Epithelial cell of prostate (primary cell): ENCODE data around the gene FAM53C.
"Not testable (repeated sequence)": the region's sequence is repeated elsewhere in the genome, so short reads cannot be mapped to it uniquely, and the experiment has no call there.

ENCODE experiments used
- DNase-seq: peaks from one replicate; pipeline ENCODE4 v3.0.0-alpha.2; 2011; ENCODE audit warnings: low read depth, low spot score
- H3K27ac ChIP-seq: fragments of 450-650 bp; 2 replicates; pipeline ENCODE4 v1.5.1; 2017; ENCODE audit warnings: mild to moderate bottlenecking

The FAM53C gene

GRCh38 chr5:138337685-138338410 lies at the start of gene FAM53C:
Gene FAM53C, plus strand, starts transcription at chr5:138338266. Its CDS starts 3,070 bp downstream, at chr5:138341336.
- H3K27ac ChIP-seq, result peak within 1 kb of the TSS; percentile 69
- no peak for DNase-seq

GRCh38 chr5:138289296-138289695 lies 48.8 kb upstream of the FAM53C start:
- no peak overlapping the region for H3K27ac ChIP-seq

GRCh38 chr5:138303372-138303771 lies 34.7 kb upstream of the FAM53C start:
- DNase-seq, result no peak
- H3K27ac ChIP-seq, result no peak overlapping the region

More at GRCh38 chr5:138289296-138289695, 48.8 kb upstream of the FAM53C start:
- no peak for DNase-seq

GRCh38 chr5:138305797-138306196 lies 32.3 kb upstream of the FAM53C start:
- DNase-seq, result no peak

GRCh38 chr5:138315751-138316278 lies 22.3 kb upstream of the FAM53C start:
- no peak for DNase-seq
- no peak overlapping the region for H3K27ac ChIP-seq

More at GRCh38 chr5:138305797-138306196, 32.3 kb upstream of the FAM53C start:
- H3K27ac ChIP-seq, result no peak overlapping the region

- H3K27ac ChIP-seq, result no peak overlapping the region
- DNase-seq, result no peak
These were observed 21.7 kb upstream of the FAM53C start for GRCh38 chr5:138316355-138316754.

- DNase-seq, result not testable (repeated sequence)
These were observed 19.9 kb upstream of the FAM53C start for GRCh38 chr5:138318211-138318610.

GRCh38 chr5:138330813-138331448 lies 7.1 kb upstream of the FAM53C start:
- no peak overlapping the region for H3K27ac ChIP-seq
- DNase-seq, result no peak

More at GRCh38 chr5:138318211-138318610, 19.9 kb upstream of the FAM53C start:
- H3K27ac ChIP-seq, result not testable (repeated sequence)

- no peak within 1 kb of the TSS for H3K27ac ChIP-seq
- peak; percentile 98 for DNase-seq
These were observed 6.4 kb upstream of the FAM53C start, which contains the start of gene CDC25C for GRCh38 chr5:138331449-138332368. Gene CDC25C, minus strand, starts transcription at chr5:138331804. Its CDS starts 624 bp downstream, at chr5:138331180.

GRCh38 chr5:138334867-138335447 lies 3.1 kb upstream of the FAM53C start:
- no peak for DNase-seq
- H3K27ac ChIP-seq, result no peak overlapping the region

GRCh38 chr5:138336952-138337684 lies 948 bp upstream of the FAM53C start:
- H3K27ac ChIP-seq, result peak overlapping the region; percentile 69
- DNase-seq, result no peak

GRCh38 chr5:138338411-138339090 lies 485 bp downstream of the FAM53C start:
- DNase-seq, result no peak
- H3K27ac ChIP-seq, result peak overlapping the region; percentile 69

- DNase-seq, result no peak
- H3K27ac ChIP-seq, result peak overlapping the region; percentile 69
These were observed 1.0 kb downstream of the FAM53C start for GRCh38 chr5:138339091-138339456.

GRCh38 chr5:138339464-138339863 lies 1.4 kb downstream of the FAM53C start:
- peak overlapping the region; percentile 69 for H3K27ac ChIP-seq
- DNase-seq, result no peak

- no peak overlapping the region for H3K27ac ChIP-seq
- no peak for DNase-seq
These were observed 1.9 kb downstream of the FAM53C start for GRCh38 chr5:138340008-138340407.

- DNase-seq, result no peak
- no peak overlapping the region for H3K27ac ChIP-seq
These were observed 7.0 kb downstream of the FAM53C start for GRCh38 chr5:138344887-138345622.

GRCh38 chr5:138346889-138347288 lies 8.8 kb downstream of the FAM53C start:
- DNase-seq, result no peak
- H3K27ac ChIP-seq, result no peak overlapping the region
